NCI-H146 treated with DMSO at 0.1 percent for 48 hours (cell line): ENCODE data around the gene MYF6.

ENCODE experiments used
- DNase-seq: peaks from one replicate; lab custom pipeline; 2025; ENCODE audit not compliant: unreplicated experiment; lab: John Stamatoyannopoulos, UW

Gene MYF6

DNA sequence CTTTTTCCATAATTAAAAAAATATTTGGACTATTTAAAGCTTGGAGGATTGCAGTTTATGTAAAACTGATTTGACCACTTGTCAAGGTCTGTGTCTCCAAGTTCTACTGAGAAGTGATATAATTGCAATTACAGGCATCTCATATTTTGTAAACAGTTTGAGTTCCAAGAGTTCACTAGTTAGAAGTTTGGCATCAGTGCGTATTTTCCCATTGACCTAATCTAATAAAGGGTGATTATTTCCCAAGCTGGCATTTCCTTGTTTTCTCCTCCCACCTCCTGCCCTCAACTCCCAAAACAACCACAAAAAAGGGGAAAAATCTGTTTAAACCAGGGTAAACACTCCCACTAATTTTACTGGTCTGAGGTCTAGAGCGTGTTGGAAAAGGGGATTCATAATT is 3.0 kb upstream of the MYF6 start:
- no peak for DNase-seq

DNA sequence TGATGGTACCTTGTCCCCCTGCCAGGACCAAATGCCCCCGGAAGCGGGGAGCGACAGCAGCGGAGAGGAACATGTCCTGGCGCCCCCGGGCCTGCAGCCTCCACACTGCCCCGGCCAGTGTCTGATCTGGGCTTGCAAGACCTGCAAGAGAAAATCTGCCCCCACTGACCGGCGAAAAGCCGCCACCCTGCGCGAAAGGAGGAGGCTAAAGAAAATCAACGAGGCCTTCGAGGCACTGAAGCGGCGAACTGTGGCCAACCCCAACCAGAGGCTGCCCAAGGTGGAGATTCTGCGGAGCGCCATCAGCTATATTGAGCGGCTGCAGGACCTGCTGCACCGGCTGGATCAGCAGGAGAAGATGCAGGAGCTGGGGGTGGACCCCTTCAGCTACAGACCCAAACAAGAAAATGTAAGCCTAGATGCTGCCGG is 410 bp downstream of the MYF6 start:
- no peak for DNase-seq

- no peak for DNase-seq
These were observed 983 bp downstream of the MYF6 start for GRCh38 chr12:80708259-80708974.

- DNase-seq, result no peak
These were observed 1.5 kb downstream of the MYF6 start for GRCh38 chr12:80708975-80709328.

- no peak for DNase-seq
These were observed 2.6 kb downstream of the MYF6 start for GRCh38 chr12:80709811-80710726.

- DNase-seq, result no peak
These were observed 3.5 kb downstream of the MYF6 start for GRCh38 chr12:80710727-80711449.

GRCh38 chr12:80711866-80712265 is 4.4 kb downstream of the MYF6 start:
- no peak for DNase-seq

DNA sequence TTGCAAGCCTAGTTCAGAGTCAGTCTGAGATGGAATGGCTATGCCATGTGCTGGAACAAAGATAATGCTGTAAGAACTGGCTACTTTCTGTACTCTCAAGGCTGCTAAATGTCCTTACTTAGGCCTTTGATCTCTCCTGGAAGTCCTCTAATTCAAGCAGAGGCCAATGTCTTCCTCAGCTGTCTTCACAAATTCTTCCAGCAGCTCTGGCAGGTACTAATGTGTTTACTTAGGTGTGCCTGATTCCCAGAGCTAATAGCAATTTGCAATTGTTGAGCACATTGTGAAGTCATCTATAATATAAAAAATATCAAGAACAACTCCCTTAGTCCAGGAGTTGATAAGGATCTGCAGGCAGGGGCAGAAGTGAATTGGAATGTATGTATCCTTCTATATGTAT is 5.4 kb downstream of the MYF6 start:
- no peak for DNase-seq

- no peak for DNase-seq
These were observed 6.0 kb downstream of the MYF6 start for GRCh38 chr12:80713419-80713818.

GRCh38 chr12:80714055-80714454 is 6.6 kb downstream of the MYF6 start:
- DNase-seq, result no peak

DNA sequence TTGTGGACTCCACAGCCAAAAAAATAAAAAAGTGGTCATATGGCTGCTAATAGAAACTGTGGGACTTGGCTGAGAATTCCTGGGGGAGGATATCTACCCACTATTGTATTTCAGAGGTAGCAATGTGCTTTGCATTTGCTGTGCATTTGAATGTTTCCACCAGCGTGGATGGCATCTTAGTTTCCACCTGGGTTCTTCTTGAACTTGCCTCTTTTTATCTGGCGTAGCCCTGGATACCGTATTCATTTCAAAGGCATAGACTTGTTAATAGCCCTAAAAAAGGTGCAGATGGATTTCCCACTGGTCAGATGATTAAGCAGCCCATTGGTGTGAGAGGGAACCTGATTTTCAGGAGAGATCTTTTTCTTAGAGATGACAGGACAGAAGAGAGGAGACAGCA is 7.4 kb downstream of the MYF6 start:
- DNase-seq, result no peak

DNA sequence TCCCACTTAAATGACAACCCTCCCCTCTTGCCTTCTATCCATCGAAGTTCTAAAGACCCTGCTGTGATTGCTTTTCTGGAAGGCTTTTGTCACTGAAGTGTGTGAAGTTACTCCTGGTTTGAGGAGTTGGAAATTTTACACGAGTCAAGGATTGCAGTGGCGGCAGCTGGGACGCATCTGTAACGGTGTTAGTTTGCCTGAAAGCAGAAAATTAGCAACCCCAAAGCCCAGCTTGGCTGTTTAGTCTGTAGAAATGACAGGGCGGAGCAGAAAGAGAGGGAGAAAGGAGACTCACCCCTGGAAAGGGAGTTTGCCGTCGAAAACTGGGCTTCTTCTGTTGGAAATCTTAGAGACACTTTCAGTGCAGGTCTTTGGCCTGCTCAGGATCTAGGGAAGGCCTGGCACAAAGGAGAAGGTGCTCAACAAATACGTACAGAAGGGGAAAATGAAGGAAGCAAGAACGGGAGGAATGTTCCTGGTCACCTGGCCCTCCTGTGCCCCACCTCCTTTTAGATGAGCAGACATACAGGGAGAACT is 8.3 kb downstream of the MYF6 start:
- DNase-seq, result no peak

DNA sequence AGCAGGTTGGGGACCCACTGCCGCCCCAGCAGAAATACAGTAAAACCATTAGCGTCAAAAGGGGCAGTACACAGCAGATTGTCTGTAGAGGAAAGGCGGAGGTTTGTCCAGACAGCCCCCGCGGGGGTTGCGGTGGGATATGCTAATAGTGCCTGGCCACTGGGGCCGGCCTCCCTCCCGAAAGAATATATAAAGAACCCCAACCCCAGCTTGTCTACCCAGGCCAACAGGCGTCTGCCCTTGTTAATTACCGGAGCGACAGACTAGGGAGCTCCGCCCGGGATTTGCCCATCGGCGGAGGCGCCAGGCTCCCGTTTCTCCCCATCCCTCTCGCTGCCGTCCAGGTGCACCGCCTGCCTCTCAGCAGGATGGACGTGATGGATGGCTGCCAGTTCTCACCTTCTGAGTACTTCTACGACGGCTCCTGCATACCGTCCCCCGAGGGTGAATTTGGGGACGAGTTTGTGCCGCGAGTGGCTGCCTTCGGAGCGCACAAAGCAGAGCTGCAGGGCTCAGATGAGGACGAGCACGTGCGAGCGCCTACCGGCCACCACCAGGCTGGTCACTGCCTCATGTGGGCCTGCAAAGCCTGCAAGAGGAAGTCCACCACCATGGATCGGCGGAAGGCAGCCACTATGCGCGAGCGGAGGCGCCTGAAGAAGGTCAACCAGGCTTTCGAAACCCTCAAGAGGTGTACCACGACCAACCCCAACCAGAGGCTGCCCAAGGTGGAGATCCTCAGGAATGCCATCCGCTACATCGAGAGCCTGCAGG is 9.4 kb downstream of the MYF6 start, which contains the start of gene MYF5:
Gene MYF5, plus strand, starts transcription at position 217 of the 774 bp plus-strand sequence. Its CDS starts 152 bp downstream, at position 369.
- DNase-seq, result no peak

DNA sequence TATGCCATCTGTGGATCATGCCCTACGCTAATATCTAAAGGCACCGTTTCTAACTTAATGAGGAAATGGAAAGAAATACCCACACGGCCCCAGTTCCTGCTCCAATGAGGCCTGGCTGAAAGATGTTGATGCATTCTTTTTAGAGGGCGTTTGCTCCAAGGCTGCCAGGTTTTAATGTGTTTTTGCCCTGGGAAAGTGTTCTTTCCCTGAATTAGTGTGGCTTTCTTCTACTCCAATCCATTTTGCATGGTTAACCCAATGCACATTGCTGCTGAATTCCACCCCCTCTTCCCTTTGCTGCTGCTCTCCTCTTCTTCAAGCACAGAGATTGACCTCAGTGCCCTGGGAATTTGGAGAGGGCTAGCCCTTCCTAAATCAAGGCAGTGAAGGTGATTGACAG is 10.4 kb downstream of the MYF6 start:
- DNase-seq, result no peak

DNA sequence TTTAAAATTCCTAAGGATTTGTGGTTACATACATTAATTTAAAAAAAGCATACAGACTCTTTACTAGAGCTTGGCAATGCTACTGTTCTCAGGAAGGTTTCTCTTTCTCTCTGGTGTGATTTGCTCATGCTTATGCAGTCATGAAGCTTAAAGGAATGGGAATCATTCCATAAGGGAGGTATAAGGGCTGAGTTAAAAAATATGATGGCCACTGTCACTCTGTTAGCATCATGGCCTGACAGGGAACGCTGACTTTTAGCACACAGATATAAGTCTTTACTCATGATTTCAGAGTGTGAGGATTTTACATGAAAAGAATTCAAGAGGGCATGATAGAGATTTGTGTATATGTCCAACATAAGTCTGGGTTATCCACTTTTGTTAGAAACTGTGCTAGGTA is 13.1 kb downstream of the MYF6 start:
- DNase-seq, result no peak

DNA sequence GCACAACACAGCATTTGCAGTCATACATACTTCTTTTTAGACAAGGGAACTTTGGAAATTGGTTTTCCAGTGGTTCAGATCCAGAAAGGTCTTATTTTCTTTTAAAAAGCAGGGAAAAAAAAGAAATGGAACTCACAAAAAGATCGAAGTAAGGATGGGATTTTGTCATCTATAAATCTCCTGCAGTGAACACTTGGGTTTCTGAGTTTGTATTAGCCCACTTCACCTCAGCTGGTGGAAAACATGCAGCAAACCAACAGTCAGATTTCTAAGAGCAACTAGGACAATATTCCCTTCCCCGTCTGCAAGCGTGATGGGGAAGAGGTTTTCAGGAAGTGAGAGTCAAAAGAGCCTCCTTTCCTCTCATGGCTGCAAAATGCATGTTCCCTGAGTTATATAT is 13.9 kb downstream of the MYF6 start:
- DNase-seq, result no peak

DNA sequence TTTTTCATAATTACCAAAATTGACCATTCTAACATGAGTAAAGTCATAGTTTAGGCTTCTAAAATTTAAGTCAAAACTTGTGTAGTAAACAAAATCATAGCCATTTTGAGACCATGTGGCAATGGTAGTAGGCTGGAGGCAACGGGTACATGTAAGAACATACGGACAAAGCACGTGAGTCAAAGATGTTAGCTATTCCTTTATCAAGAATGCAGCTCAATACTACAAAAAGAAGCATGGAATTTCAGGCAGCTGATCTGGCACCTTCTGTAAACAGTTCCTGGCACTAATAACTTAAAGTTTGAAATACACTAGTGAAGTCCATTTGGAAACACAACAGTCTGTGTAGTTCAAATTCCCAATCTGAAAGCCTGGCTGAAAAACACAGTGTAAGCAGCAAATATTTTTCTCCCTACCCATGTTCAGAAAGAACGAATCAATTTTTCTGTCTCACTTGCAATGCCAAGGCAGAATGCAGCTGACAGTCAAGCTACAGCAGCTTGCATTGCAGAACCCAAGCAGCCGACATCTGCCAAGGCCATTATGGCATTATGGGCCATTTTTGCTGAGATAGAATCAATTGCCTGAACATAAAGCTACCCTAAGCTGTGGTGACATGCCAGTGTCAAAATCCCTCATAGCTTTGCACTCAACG is 38.5 kb downstream of the MYF6 start:
- DNase-seq, result no peak

- DNase-seq, result no peak
These were observed 40.4 kb downstream of the MYF6 start for GRCh38 chr12:80747800-80748199.

GRCh38 chr12:80749456-80749855 is 42.0 kb downstream of the MYF6 start:
- DNase-seq, result no peak

GRCh38 chr12:80752464-80752863 is 45.0 kb downstream of the MYF6 start:
- no peak for DNase-seq
